Hematopoietic multipotent progenitor cell treated with erythropoietin and hydrocortisone succinate and interleukin-3 and kit ligand, for 8 days (in vitro differentiated cells): ENCODE measurements around the gene CSGALNACT2.

Source experiments
- DNase-seq: peaks from one replicate; pipeline ENCODE4 v3.0.0-alpha.2; 2015

The CSGALNACT2 gene

DNA sequence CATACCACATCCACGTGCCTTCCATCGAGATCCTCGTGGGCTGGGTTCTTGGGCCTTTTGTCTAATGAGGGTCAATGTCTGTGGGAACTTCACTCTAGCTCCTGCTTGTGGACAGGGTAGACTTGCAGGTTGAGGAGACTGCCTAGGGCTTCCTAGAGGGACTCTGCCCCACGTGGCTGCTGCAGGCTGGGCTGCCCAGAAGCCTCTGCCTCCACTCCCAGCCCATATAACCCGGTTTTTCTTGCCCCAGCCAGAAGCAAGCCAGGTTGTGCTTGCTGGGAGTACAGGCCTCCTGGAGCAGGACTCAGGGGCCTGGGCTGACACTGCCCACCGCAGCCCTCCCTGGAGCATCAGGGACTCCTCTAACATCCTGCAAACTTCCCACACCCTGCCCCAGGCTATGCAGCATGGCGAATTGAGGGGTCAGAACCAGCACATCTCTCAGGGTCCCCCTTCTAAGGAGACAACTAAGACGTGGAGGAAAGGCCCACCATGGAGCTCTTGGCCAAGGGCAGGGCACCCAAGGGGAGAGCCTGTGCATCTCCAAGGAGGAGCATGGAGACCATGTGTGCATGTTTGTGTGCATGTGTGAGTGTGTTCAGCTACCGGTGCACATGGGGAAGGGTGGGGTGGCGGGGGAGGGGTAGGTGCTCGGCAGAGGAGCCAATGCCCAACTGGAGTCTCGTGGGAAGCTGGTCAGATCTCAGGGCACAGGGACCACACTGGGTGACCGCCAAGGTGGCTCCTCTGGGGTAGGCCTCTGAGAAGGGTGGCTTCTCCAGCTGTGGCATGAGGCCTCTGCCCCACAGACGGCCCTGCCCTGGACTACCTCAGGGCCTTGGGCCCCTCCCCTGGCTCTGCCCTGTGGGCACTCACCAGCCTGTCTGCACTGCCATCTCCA lies 66.0 kb downstream of the CSGALNACT2 start:
- DNase-seq: no peak

GRCh38 chr10:43204943-43205671 lies 66.9 kb downstream of the CSGALNACT2 start:
- DNase-seq: peak; percentile 69

DNA sequence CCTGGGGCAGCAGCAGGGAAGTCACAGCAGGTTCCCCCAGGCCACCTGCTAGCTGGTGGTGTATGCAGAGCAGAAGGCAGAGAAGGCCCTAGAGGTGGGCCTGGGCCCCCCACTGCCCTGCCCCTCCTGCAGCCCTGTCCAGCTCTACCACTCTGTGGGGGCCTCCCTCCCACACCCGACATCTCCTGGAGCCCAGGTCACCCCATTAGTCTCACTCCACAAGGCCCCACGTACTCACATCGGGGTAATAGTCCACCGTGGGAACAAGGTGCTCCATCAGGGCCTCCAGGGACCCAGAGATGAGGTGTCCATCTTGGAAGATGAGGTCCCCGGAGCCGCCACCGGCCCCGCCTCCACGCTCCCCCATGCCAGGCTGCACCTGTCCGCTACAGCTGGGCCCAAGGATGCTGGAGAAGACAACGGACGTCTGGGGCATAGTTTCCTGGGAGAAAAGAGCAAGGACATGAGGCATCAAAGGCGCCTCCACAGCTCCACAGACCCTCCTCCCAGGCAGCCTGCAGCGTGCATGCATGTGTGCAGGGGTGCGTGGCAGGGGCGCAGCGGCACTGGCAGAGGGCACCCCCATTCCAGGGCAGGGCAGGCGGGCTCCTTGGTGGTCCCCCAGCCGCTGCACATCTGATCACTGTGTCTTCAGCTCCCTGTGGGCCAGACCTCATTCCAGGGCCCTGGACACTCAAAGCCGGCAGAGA lies 67.6 kb downstream of the CSGALNACT2 start:
- no peak for DNase-seq

- DNase-seq: no peak
These were observed 68.4 kb downstream of the CSGALNACT2 start for GRCh38 chr10:43206391-43207235.

DNA sequence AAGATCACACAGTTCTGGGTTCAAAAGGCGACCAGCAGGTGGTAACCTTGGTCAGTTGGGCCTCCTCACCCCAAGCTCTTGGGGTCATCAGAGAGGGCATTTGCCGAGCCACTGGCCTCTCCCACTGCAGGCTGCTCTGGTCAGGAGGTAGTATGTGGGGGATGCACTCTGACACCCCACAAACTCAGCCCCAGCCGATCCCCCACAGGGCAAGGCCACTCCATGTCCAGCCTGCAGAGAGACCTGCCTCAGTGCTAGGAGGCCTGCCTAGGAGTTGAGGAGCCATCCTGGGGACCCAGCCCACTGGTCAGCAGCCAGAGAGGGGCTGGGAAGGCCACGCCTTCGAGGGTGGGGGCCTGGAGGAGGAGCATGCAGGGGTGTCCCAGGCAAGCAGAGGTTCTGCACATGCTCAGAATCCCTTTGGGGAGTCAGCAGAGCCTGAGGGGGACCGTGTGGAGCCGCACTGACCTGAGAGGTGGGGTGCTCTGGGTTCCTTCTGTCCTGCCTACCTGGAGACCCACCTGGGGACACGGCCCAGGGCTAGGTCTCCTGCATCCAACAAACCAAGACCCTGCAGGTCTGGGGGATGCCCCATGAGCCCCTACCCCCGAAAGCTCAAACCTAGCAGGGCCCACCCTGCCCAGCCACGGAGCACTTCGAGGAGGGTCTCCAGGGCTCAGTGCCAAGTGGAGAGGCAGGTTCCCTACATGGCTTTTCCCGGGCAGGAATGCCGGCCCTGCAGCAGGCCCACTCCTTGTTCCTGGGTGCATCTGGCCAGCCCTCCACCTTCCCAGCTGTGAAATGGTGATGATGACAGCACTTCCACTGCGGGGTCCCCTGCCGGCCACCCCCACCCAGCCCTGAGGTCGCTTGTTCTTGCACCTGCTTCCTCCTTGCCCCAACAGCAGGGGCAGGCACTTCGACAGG lies 70.2 kb downstream of the CSGALNACT2 start:
- no peak for DNase-seq

DNA sequence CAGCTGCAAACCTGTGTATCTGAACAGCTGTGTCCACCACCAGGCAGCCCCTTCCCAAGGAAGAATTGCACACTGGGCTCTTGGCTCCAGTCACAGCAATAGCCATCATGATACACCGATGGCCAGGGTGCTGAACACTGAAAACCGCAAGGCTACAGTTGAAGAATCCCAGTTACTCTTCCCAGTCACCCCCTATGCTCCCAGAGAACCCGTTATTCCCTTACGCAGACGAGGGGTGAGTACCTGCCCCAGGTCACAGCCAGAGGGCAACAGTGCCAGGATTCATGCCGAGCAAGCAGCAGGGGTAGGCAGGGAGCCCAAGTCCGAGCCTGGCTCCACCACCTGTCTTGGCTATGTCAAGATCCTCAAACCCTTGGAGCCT lies 70.8 kb downstream of the CSGALNACT2 start:
- DNase-seq: no peak

GRCh38 chr10:43209651-43210141 lies 71.5 kb downstream of the CSGALNACT2 start:
- no peak for DNase-seq

DNA sequence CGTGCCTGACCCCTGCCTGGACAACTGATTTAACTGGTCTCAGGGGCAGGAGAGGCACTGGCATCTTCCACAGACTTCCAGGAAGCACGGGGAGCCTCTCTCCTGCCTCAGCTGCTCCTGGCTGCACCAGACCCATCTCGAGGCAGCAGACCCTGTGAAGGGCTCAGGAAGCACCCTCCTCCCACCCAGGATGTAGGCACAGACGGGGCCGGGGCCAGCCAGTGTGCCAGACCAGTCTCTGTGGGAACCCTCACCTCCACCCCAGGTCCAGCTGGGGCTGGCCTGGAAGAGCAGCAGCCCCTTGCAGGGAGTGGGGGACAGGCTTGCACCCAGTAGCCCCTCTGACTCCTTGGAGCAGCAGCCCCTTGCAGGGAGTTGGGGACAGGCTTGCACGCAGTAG lies 72.3 kb downstream of the CSGALNACT2 start:
- no peak for DNase-seq

GRCh38 chr10:43211030-43211429 lies 72.8 kb downstream of the CSGALNACT2 start:
- DNase-seq: no peak

DNA sequence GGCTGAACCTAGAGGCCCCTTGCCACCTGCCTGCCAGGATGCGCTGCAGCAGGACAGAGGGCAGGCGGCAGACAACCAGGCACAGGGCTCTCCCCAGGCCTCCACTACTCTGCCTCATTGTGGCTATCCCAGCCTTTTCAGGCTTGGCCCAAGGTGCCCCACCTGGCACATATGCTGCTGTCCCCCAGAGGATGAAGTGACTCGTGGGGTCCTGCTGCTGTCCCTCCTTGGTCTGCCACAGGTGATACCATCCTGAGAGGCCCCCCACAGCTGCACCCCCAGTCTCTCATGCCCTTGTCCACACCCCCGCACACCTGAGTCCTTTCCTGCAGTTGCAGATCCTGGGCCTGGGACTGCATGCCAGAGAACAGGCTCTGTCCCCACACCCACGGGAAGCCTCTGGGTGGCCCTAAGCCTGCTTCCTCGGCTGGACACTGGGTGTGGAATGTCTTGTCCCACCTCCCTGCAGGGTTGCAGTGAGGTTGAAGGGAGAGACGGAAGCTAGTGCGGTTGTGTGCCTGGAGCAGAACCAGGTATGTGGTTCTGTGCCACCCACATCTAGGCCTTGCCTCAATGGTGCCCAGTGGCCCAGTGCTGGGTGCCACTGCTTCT lies 73.3 kb downstream of the CSGALNACT2 start:
- DNase-seq: no peak

GRCh38 chr10:43212043-43212721 lies 73.9 kb downstream of the CSGALNACT2 start:
- DNase-seq: no peak

- no peak for DNase-seq
These were observed 76.1 kb downstream of the CSGALNACT2 start for GRCh38 chr10:43214071-43214955.

- DNase-seq: no peak
These were observed 76.8 kb downstream of the CSGALNACT2 start for GRCh38 chr10:43214956-43215561.

- DNase-seq: no peak
These were observed 77.7 kb downstream of the CSGALNACT2 start for GRCh38 chr10:43215758-43216455.

DNA sequence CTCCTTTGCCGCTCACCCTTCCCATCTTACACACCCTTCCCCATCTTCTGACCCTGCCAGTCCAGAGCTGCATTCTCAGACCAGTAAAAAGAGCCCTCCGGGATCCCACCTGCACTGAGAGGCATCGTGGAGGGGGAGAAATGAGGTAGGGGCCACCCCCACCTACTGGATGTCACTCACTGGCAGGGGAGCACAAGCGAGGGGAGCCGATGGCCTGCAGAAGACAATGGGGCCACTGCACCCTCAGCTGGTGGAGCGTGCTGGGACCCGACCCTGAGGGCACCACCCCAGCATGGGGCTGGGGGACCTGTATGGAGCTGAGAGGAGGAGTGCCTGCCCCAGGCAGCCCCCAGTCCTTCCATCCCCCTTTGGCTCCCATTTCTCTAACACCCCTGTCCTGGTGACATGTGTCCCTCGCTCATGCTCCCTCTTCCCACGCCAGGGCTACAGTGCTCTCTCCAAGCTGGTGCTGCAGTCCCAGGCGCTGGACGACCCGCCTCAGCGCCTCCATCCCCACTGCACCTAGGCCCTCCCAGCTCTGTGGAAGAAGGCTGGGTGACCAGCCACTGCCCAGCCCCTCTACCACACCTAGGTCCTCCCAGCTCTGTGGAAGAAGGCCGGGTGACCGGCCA lies 78.8 kb downstream of the CSGALNACT2 start:
- DNase-seq: no peak

- no peak for DNase-seq
These were observed 79.4 kb downstream of the CSGALNACT2 start for GRCh38 chr10:43217563-43218205.
